Ishikawa (cell line): Measurements from ENCODE around the gene SUMO3.

Experiments used
- CEBPB ChIP-seq: IDR thresholded peaks from 2 replicates; pipeline ENCODE4 v1.6.1; 2012
- CREB1 ChIP-seq: IDR thresholded peaks from 2 replicates; pipeline ENCODE4 v1.6.1; 2012; ENCODE audit warnings: low read depth
- EGR1 ChIP-seq: IDR thresholded peaks from 2 replicates; pipeline ENCODE4 v1.6.1; 2012
- EP300 ChIP-seq: IDR thresholded peaks from 2 replicates; pipeline ENCODE4 v1.6.1; 2012; ENCODE audit warnings: borderline replicate concordance
- FOXM1 ChIP-seq: IDR thresholded peaks from 2 replicates; pipeline ENCODE4 v1.6.1; 2012; ENCODE audit warnings: low read depth, borderline replicate concordance
- MAX ChIP-seq: IDR thresholded peaks from 2 replicates; pipeline ENCODE4 v1.6.1; 2012
- NFIC ChIP-seq: IDR thresholded peaks from 2 replicates; pipeline ENCODE4 v1.6.1; 2012
- RAD21 ChIP-seq: IDR thresholded peaks from 2 replicates; pipeline ENCODE4 v1.6.1; 2012; ENCODE audit warnings: low read depth
- REST ChIP-seq: IDR thresholded peaks from 2 replicates; pipeline ENCODE4 v1.6.1; 2012; ENCODE audit warnings: low read depth, mild to moderate bottlenecking
- TAF1 ChIP-seq: IDR thresholded peaks from 2 replicates; pipeline ENCODE4 v1.6.1; 2012; ENCODE audit warnings: low read depth, mild to moderate bottlenecking
- TCF12 ChIP-seq: IDR thresholded peaks from 2 replicates; pipeline ENCODE4 v1.6.1; 2012; ENCODE audit warnings: low read depth
- TEAD4 ChIP-seq: IDR thresholded peaks from 2 replicates; pipeline ENCODE4 v1.6.1; 2012
- USF1 ChIP-seq: IDR thresholded peaks from 2 replicates; pipeline ENCODE4 v1.6.1; 2012
- YY1 ChIP-seq: IDR thresholded peaks from 2 replicates; pipeline ENCODE4 v1.6.1; 2012; ENCODE audit warnings: low read depth
- ZBTB7A ChIP-seq: IDR thresholded peaks from 2 replicates; pipeline ENCODE4 v1.6.1; 2012; ENCODE audit warnings: low read depth

SUMO3 gene

DNA sequence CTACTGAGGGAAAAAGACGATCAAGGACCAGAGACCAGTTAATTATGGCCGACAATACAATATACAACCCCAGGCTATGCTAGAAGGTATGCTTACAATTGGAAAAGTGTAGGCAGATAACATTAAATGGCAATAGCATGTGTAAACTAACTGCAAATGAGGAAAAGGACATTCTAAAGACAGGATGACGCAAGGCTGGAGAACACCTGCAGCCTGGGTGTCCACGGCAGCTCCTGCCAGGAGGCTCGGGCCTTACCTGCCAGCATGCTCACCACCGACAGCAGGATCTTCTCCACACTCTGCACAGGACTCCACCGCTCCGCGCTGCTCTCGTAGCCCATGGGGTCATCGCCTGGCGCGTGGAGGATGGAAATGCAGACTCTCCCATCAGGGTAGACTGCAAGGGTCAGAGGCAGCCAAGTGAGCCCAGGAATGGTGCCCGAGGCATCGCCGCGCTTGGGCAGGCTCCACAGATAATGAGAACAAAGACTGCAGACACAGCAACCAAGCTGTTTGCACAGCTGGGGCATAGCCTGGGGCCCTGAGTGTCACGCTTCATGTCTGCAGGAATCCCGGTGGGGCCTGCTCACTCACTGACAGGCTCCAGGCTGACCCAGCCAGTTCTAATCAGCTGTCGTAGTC lies 44.5 kb downstream of the SUMO3 start:
- TF ChIP-seq EP300 (peak; percentile 54; the same call in 1 of the 2 replicates), REST (no peak), CEBPB (no peak), NFIC (0 out of 2 replicates have a peak, but pooled peaks have one; percentile 34), TCF12 (peak; percentile 88), YY1 (no peak), TEAD4 (peak; percentile 54)

GRCh38 chr21:44771896-44772525 lies 45.9 kb downstream of the SUMO3 start:
- TF ChIP-seq TEAD4 (no peak), REST (no peak), NFIC (no peak), RAD21 (no peak), EGR1 (no peak), FOXM1 (no peak)

DNA sequence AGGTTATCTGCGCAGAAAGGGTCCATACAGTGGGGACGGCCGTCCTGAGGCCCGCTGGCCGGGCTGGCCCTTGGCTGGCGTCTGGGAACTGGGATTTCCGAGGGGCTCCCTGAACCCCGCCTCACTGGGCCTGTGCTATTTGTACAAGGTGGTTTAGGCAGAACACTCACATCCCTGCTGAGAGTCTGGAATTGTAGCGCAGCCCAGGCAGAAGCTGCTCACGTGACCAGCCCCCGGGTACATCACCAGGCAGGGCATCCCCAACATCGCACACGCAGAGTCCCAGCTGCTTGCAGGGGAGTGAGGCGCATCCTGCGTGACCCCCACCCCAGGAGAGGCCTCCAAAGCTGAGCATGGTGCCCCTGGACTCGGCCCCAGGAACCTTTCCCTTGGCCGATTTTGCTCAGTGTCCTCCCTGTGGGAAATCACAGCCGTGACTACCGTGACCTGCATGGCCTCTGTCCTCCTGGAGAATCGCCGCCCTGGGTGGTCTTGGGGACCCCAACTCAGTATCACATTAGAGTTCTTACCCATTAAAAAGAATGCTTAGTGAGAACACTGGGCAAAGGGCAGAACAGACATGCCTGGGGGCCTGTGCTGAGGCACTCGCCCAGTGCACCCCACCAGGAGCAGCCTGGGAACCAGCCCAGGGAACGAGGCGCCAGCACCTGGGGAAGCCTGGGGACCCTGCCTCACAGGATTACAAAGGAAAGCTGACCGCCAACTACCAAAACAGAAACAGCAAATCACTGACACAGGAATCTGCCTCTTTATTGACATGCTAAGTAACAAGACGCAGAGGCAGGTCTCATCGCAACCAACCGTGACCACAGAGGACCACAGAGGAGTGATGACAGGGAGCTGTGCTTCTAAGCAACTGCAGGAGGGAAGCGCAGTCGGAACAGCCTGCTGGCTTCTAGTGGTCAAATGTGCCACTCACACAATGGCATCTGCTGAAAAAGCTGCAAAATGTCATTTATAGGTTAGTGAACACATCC lies 49.7 kb downstream of the SUMO3 start:
- TF ChIP-seq TEAD4 (no peak), USF1 (no peak), NFIC (no peak), ZBTB7A (no peak), REST (no peak)

DNA sequence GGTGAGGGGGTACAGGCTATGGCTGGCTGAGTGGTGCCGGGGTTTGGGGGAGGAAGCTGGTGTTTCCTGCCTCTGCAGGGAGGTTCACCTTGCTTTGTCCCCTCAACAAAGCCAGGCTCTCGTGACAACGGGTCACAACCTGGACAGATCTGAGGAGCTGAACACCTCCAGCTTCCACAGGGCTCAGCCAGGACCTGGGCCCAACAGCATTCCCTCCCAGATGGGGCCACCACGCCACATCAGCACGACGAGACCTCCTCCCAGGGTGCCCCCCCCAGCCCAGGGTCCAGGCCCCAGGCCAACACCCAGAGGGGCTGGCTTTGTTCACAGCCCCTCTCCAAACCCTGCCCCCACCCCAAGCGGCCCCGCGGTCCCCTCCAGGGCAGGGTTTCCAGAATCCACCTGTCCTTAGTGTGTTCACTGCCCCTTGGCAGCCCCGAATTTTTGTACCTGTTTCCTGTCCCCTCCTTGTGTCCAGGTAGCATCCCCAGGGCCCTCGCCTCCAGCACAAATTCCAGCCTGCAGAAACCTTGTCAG lies 51.0 kb downstream of the SUMO3 start:
- TF ChIP-seq REST (no peak), RAD21 (no peak), TAF1 (no peak), EP300 (no peak), USF1 (no peak), MAX (no peak), FOXM1 (no peak), CREB1 (no peak), EGR1 (no peak), TEAD4 (no peak), CEBPB (no peak), NFIC (no peak), YY1 (no peak)
